ENCODE data around the gene OS9.

DNA sequence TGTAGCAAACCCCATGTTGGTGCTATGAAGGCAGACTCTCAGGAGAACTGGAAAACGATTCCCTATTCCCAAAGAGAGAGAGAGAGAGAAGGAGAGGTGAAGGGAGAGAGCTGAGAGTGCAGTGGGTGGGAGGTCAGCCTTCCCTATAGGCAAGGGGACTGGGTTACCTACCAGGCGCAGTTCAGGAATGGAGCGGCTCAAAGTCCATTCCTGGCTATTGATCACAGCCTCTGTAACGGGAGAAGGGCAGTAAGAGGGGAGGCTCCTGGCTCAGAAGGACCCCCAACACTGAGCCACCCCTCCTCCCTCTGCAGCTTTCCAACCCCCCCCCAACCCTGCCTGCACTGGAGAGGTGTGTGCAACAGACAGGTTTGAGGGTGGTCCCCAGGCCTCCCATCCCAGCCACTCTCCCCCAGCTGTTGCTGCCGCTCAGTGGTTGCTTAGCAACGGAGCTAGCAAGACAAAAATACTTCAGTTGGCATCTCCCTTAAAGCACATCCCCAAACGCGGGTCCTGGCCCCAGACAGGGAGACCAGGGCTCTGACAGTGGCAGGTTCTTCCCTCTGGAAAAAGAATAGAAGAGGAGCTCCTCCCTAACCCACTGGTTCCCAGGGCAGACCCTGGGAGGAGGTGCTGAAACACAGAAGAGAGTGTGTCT is 41.4 kb downstream of the OS9 start:
- no peak for TF ChIP-seq POLR2A (IDR thresholded peaks at IDR 0.05; ENCODE audit: low read depth, low read length)
- TF ChIP-seq POU2F2 (IDR thresholded peaks at IDR 0.05; ENCODE audit: low read depth, low read length), result no peak
- no peak for TF ChIP-seq SPI1 (IDR thresholded peaks at IDR 0.05; ENCODE audit: low read depth, low read length)

All from GM12891 (cell line).